Posterior vena cava (tissue), 2 donors: ENCODE data around the gene CD3G. TPM values are rescaled to one million over a fixed set of nuclear protein-coding genes. Genes with fewer than 3 reads are reported as not detected.
"Not testable (repeated sequence)": the region's sequence is repeated elsewhere in the genome, so short reads cannot be mapped to it uniquely, and the experiment has no call there.

Source experiments
- DNase-seq: peaks from one replicate; pipeline ENCODE4 v3.0.0-alpha.2; 2020; ENCODE audit warnings: low spot score
- intact Hi-C, 2 donors: fragments of 100-400 bp; cut with DNase I; formaldehyde crosslinking; loops; one replicate each; pipeline versions ENCODE4 v1.14.1 to v1.14.2; 2022 to 2023
- long read RNA-seq, 2 donors: library from polyadenylated mRNA; unstranded; transcript quantifications; one replicate each; pipeline ENCODE4 v2.0.0, GENCODE V29; 2020 to 2021
- total RNA-seq, 2 donors: library from RNA; stranded (reverse); fragmentation: NEBNext Ultra II Directional; extraction: Animal tissue kit (Norgen Biotek cat#: 25700); gene quantifications; one replicate each; pipeline ENCODE4 v1.2.1, GENCODE V29; 2021
- donor health status: DM: yes; HTN: yes; CAD: no.
- donor health status: DM: yes; HTN: yes; CAD: no.

The CD3G gene
- total RNA-seq: 1 to 10 TPM in 1 of 2 donors, under 1 TPM in 1; 0.57 to 1.1 TPM
- long read RNA-seq, donor 1: 0 reads
- long read RNA-seq, donor 2, partial matches to known transcripts: 0 of 1 reads
- long read RNA-seq, donor 2, other reads (novel, unspliced or antisense): 1 of 1 reads

DNA sequence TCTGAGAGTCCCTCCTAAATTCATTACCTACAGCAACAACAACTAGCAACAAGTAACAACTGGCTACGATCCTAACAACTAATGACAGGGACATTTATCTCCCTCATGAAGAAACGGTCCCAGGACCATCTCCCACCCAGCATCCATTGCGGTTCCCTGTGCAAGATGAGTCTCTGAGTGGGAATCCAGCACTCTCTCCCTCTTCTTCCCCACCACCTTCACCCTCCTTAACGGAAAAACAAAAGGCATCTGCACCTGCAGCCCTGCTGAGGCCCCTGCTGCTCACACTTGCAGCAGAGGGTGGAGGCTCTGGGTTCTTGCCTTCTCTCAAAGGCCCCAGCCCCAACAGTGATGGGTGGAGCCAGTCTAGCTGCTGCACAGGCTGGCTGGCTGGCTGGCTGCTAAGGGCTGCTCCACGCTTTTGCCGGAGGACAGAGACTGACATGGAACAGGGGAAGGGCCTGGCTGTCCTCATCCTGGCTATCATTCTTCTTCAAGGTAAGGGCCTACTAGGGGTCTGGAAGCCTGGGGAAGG, at the start of gene CD3G:
CD3G (plus strand) TSS at position 364 of the 535 bp plus-strand sequence; CDS start at position 444, 80 bp downstream.
- intact Hi-C loops: loop anchor here in 1 of 2 donors (10.0 kb wide), 1 partner anchor 139 kb away; no protein-coding TSS in a partner anchor
- DNase-seq: no peak

GRCh38 chr11:118295199-118295598, 48.9 kb upstream of the CD3G start:
- intact Hi-C loops: no loop called here
- no peak for DNase-seq

GRCh38 chr11:118295815-118296454, 48.2 kb upstream of the CD3G start:
- no peak for DNase-seq
- intact Hi-C loops: no loop called here

DNA sequence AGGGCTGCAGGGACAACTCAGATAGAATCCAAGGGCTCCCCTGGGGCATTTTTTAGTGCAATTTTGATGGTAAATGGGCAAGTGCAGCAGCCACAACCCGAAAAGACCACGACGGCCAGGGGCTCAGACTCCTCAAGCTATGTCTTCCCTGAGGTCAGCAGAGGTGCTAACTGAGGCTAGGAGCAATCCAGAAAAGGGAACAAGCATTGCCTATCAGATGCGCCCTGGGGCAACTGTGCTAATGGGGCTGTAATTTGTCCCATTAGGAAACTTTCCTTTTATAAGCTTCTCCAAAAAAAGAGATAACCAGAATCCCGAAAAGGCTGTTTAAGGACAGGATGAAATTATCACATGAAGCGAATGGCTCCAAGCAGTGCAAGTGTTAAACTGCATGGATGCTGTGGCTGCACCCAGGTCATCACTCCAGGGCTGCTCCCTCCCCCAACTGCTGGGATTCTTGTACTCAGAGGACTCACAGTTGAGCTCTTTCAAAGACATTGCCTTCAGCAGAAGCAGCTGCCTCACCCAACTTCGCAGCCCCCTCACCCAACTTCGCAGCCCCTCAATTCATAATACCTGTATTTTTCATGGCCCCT, 42.4 kb upstream of the CD3G start:
- intact Hi-C loops: no loop called here
- DNase-seq: no peak

GRCh38 chr11:118304227-118304567, 39.9 kb upstream of the CD3G start:
- DNase-seq: no peak
- intact Hi-C loops: no loop called here

- DNase-seq: no peak
- intact Hi-C loops: no loop called here
Observed at GRCh38 chr11:118304568-118305248, 39.4 kb upstream of the CD3G start, which contains the start of gene CD3E. Gene CD3E (plus strand): TSS chr11:118304730. CDS start chr11:118304953, 223 bp downstream.

GRCh38 chr11:118305726-118306125, 38.4 kb upstream of the CD3G start:
- DNase-seq: no peak

DNA sequence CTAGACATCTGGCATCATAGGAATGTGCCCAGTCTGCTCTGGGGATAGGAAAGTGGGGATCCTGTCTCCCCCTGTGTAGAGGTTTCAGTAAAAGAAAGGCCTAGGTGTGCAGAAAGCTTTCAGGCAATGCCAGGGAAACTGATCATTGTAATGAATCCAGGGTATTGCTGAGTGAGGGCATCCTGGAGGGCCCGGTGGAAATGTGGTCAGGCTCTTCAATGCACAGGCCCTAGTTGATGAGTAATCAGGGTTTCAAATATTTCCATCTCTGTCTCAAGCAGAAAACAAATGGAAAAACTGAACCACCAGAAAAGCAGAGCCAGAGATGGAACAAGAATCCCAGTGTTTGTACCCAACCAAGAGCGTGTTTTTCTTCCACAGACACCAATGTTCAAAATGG, 37.6 kb upstream of the CD3G start:
- DNase-seq: no peak
- intact Hi-C loops: no loop called here

More at GRCh38 chr11:118305726-118306125, 38.4 kb upstream of the CD3G start:
- intact Hi-C loops: no loop called here

- intact Hi-C loops, DNase-seq: not testable (repeated sequence)
Observed at GRCh38 chr11:118308995-118309528, 35.1 kb upstream of the CD3G start.

- intact Hi-C loops: no loop called here
- DNase-seq: no peak
Observed at GRCh38 chr11:118310271-118310670, 33.9 kb upstream of the CD3G start.

DNA sequence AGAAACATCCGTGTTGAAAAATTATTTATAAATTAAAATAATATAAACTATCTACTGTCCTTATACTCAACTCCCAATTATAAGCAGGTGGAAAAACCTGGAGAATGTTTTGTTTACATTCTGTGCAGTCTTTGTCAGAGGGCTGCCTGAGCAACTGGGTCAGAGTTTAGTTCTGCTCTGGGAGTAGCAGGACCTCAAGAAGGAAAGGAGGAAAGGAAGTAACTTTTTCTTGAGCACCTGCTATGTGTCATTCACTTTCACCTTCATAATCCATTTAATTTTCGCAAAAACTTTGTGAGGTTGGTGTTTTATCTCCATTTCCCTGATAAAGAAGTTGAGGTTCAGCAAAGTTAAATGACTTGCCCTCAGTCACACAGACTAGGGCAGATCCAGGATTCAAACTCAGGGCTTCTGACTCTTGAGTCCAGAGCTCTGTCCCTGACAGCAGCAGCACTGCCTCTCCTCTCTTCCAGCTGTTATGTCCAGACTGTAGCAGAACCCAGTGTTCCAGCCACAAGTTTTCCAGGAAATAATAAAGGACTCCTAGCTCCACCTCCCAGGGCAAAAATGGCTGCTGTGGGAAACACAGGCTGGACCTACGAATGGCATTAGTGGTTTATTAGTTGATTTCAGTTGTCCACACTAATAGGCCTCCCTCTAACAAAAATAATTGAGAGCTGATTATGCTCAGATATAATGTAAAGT, 33.2 kb upstream of the CD3G start:
- intact Hi-C loops: no loop called here
- DNase-seq: no peak

DNA sequence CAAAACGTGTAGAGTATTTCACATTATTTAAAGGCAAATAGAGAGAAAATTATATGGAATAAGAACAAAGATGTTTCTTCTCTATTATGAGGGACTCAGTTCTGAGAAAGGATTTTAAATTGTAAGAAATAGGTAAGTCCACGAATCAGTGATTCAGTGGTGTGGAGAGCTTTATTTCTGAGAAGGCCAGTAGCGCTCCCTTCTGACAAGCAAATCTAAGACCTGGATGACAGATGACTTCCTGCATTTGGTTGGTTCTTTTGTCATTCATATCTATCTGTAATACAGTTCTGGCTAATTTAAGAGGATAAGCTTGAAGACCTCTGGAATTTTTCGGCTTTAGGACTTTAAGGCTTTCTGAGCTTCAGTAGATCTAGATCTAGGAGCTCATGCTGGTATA, 32.6 kb upstream of the CD3G start:
- intact Hi-C loops: no loop called here
- DNase-seq: no peak

- intact Hi-C loops: no loop called here
- no peak for DNase-seq
Observed at GRCh38 chr11:118312328-118312727, 31.8 kb upstream of the CD3G start.

GRCh38 chr11:118313242-118313641, 30.9 kb upstream of the CD3G start:
- no peak for DNase-seq
- intact Hi-C loops: no loop called here

DNA sequence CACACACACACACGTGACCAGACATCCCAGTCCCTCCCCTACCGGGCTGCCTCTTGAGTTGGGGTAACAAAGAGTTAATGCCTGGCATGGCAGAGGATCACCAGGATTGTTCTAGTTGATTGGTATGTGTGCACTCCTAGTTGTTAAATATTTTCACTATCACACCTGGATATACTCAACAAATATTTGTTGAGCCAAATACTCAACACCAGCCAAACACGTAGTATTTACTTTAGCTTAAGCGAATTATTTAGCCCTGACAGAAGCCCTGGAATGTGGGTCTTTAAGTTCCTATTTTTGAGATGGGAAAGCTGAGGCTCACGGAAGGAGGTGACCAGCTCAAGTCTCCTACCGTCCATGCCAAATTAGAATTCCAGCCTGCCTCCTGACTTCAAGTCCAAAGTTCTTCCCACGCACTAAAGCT, 29.1 kb upstream of the CD3G start:
- intact Hi-C loops: no loop called here

GRCh38 chr11:118318124-118318523, 26.0 kb upstream of the CD3G start:
- no peak for DNase-seq
- intact Hi-C loops: no loop called here

More for the DNA sequence above, 29.1 kb upstream of the CD3G start:
- DNase-seq: no peak

DNA sequence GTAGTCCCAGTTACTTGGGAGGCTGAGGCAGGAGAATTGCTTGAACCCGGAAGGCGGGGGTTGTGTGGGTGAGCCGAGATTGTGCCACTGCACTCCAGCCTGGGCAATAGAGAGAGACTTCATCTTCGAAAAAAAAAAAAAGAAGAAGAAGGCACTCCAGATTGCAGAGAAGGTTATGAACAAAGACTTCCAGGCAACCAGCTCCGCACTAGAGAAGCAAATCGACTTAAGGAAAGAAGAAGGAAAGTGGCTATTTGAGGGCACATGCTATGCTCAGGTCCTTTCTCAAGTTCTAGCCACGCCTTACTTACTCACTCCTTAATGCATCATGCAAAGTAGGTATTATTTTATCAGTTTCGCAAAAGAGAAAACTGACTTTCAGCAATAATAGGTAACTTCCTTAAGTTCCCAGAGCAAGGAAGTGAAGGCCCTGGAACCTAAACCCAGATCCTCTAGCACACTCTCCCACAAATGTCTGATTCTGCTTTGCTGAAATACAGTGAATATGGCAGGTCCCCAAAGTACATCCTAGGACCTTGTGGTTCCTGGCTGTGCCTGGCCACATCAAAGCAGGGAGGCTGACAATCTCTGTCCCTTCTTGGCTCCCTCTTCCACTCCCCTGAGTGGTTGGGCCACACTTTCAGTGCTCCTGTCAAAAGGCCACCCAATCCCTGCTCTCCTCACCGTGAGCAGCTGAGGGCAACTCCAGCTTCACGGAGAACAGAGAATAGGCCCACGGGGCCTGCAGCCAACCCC, 25.4 kb upstream of the CD3G start:
- no peak for DNase-seq
- intact Hi-C loops: no loop called here

DNA sequence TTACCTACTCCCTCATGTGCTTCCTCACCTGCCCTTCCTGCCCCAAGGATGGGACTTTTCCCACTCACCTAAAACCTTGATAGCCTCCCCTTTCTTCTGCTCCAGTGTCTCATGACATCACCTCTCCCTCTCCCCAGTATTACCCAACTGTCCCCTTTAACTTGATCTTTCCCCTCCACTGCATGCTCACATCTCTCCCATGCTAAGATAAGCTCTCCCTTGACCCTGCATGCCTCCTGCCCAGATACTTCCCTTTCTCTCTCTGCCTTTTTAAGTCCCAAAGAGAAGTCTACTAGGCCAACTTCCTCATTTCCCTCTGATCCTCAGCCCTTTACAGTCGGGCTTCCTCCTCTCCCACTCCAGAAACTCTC, 24.8 kb upstream of the CD3G start:
- DNase-seq: no peak
- intact Hi-C loops: no loop called here

DNA sequence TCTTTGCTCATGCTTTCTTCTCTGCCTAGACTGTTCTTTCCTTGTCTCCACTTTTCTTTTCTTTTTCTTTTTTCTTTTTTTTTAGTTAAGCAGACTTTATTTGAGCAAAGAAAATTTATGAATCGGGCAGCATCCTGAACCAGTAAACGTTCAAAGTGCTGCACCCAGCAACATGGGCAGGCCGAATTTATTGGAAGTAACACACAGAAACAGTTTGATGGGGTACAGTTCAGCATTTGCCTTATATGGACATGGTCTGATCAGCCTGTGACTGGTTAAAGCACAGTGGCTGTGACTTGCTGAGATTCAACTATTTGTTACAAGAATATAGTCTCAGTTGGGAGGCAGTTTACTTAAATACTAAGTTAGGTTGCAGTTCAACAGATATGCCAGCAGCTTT, 23.6 kb upstream of the CD3G start:
- intact Hi-C loops: no loop called here

More for the DNA sequence above, 23.6 kb upstream of the CD3G start:
- DNase-seq: no peak
